NCI-H128 (cell line): ENCODE measurements around the gene SLC1A3.
"Not testable (repeated sequence)": the region's sequence is repeated elsewhere in the genome, so short reads cannot be mapped to it uniquely, and the experiment has no call there.

Experiments
- DNase-seq: peaks from one replicate; lab custom pipeline; 2025; ENCODE audit not compliant: unreplicated experiment; lab: John Stamatoyannopoulos, UW

SLC1A3 gene

DNA sequence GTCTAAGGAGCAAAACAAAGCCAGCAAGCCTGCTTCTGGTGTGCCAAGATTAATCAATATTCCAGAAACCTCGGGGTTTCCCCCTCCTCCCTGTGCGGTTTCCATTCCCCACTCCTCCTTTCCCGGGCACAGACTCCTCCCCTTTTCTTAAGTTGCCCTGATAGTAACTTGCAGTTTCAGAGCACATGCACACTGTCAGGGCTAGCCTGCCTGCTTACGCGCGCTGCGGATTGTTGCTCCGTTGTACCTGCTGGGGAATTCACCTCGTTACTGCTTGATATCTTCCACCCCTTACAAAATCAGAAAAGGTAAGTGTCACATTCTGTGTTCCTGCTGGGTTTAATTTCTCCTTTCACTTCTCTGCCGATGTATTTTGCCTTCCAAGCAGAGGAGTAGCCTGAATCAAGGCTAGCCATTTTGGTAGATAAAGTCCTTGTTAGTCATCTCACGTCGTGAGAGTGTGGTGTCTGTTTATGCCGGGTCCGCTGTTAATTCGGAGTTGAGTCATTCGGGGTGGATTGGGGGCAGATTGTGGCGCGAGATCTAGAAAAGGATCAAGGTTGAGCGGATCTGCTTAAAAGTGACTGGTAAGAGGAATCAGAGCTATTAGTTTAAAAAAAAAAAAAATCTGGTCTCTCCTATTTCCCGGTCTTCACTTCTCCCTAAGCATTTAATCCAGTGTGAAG lies at the start of gene SLC1A3:
Gene SLC1A3, plus strand, starts transcription at position 179 of the 686 bp plus-strand sequence. CDS start 1,818 bp downstream, outside the sequence.
- DNase-seq, result no peak

GRCh38 chr5:36558641-36559040 lies 47.8 kb upstream of the SLC1A3 start:
- DNase-seq, result no peak

- no peak for DNase-seq
Measured at GRCh38 chr5:36561601-36562000, 44.8 kb upstream of the SLC1A3 start.

DNA sequence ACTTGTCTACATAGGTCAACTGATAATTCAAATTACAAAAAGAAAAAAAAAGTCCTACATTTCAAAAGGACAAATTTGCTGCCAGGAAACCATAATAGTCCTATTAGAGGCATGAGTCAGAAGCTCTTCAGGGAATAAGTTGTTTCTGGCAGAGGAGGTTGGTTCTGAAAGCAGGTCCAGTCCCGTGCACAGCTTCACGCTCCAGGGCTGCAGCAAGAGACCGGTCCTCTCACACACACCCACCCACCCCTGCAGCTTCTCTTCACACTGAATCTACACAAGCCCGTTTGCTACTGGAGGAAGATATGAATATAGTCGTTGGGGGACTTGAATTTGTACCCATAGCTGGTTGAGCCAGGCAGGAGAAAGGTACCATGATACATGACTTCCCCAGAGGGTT lies 36.9 kb upstream of the SLC1A3 start:
- DNase-seq, result no peak

DNA sequence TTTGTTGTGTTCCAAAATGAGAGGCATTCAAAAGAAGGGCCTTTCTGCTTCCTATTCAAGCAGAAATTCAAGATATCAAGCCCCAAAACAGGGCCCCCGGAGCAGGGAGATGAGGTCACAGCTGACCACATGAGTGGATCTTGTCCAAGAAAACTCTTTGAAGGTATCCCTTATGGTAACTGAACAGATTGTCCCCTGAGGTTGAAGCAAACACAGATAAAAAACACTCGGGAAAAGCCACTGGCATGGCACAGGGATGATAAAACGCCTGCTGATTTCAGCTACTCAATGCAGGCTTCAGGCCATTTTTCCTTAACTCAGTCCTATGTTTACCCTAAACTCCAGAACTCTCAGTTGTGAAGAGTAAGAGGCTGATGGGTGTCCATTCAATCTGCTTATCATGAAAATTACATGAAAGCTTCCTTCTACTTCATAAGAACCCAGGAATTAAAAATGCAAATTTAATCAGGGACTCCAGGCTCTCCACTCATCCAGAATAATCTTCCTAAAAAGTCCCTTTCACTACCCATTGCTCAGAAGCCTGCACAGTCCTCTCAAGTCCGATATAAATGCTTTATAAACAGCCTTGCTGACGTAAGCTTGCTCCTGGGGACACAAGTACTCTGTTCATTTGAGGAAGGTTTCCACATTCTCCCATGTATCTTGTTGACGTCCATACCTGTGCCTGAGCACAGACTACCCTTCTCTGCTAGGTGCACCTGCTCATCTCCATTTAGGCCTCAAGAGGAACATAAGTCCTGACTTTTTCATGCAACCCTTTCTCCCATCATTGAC lies 35.9 kb upstream of the SLC1A3 start:
- DNase-seq, result no peak

GRCh38 chr5:36571401-36572042 lies 34.9 kb upstream of the SLC1A3 start:
- no peak for DNase-seq

DNA sequence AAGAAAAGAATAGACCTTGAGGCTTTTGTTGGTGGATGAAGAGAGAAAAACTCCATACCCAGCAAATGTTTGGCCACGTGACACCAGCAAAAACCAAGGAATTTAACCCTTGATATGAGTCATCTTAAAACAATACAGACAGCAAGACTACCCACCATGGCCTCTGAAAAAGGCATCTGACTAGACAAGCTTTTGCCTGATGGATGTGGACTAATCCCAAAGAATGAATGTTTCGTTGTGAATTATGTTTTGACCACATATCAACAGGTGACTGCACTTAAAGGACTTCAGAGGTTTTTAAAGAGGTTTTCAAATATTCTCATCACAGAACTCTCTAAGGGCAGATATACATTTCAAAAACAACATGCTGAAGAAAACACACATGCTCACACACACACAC lies 33.0 kb upstream of the SLC1A3 start:
- no peak for DNase-seq

DNA sequence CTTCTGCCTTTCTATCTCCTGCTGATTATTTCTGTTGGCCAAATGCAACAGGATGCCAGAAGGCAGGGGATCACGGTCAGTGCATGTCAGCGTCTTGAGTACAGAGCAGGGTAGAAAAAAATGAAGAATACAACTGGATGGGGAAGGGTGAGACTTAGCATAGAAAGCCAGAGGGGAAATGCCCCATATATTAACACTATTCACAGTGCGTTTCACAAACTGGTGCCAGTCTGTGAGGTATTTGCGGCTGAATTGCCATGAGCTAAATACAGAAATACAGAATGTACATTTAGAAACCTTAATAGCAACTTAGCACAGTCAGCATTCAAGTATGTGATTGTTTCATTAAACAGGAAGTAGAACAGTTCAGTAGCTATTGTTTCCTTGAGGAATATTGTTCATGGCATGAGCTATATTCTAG lies 31.0 kb upstream of the SLC1A3 start:
- no peak for DNase-seq

DNA sequence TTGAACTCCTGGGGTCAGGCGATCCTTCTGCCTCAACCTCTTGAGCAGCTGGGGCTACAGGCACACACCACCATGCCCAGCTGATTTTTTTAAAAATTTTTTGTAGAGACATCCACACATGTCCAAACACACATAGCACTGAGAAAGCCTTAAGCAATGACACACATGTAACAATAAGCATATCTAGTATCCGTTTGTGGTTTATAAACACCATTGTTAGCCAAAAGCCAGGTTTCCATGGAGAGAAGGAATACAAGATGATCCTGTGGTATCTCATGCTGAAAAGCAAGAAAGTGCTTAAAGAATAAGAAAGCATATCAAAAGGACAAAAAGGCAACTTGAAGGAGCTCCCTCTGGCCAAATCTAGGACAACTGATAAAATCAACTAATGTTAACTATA lies 29.7 kb upstream of the SLC1A3 start:
- DNase-seq, result no peak

DNA sequence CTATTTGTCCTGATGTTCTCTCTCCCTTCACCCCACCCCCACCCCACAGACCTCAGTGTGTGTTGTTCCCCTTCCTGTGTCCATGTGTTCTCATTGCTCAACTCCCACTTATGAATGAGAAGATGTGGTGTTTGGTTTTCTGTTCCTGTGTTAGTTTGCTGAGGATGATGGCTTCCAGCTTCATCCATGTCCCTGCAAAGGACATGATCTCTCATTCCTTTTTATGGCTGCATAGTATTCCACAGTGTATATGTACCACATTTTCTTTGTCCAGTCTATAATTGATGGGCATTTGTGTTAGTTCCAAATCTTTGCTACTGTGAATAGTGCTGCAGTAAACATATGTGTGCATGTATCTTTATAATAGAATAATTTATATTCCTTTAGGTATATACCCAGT lies 26.5 kb upstream of the SLC1A3 start:
- DNase-seq, result not testable (repeated sequence)

- DNase-seq, result no peak
Measured at GRCh38 chr5:36581070-36581469, 25.3 kb upstream of the SLC1A3 start.

DNA sequence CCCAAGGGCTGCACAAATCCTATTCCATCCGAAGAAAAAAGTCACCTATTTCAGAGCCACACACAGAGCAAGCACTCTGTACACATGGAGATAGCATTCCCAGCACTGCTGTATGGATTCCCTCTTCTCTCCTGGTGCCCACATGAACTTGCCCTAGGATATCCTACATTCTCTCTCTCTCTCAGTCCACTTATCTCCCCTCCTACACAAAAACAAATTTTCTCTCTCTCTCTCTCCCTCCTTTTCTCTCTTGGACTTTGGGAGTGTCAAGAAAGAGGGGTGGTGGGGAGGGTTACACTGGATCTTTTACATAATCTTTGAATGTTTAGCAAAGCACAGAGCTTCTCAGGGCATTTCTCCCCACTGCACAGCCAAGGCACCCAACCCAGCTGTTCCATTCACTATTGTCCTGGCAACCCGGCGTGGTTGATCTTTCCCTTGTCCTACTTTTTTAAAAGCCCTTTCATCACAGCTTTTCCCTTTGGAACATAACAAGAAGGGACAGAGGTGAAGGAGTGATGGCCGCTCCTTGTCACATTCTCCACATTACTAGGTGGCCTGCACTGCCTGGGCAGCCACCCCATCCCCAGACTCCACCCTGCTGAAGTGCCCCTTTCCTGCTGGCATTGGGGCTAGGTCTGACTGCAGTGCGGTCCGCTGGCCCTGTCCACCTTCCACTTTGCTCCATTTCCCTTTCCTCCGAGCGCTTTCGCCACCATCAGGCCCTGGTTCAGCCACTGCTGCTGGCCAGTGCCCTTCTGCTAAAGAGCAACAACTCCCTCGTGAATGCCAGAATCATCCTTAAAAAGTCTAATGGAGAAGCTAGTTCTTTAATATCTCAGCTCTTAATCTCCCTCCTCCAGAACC lies 22.2 kb upstream of the SLC1A3 start:
- no peak for DNase-seq

DNA sequence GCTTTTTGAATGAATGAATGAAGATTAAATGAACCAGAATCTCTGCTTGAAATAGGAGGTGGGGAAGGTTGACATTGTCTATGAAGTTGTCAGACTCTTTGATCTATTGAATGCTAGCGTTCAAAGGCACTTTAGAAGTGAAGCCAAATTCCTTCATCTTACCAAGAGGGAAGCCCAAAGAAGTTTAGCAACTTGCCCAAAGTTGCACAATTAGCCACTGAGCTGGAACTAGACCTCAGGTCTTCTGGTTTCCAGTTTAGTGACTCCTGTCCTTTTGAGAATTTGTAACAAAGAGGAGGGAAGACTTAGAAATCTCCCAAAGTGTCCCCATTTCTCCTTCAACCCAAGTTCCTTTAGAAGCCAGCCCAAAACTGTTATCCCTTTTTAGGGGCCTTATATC lies 20.7 kb upstream of the SLC1A3 start:
- no peak for DNase-seq

- no peak for DNase-seq
Measured at GRCh38 chr5:36587354-36587753, 19.1 kb upstream of the SLC1A3 start.

- DNase-seq, result not testable (repeated sequence)
Measured at GRCh38 chr5:36589735-36590134, 16.7 kb upstream of the SLC1A3 start.

DNA sequence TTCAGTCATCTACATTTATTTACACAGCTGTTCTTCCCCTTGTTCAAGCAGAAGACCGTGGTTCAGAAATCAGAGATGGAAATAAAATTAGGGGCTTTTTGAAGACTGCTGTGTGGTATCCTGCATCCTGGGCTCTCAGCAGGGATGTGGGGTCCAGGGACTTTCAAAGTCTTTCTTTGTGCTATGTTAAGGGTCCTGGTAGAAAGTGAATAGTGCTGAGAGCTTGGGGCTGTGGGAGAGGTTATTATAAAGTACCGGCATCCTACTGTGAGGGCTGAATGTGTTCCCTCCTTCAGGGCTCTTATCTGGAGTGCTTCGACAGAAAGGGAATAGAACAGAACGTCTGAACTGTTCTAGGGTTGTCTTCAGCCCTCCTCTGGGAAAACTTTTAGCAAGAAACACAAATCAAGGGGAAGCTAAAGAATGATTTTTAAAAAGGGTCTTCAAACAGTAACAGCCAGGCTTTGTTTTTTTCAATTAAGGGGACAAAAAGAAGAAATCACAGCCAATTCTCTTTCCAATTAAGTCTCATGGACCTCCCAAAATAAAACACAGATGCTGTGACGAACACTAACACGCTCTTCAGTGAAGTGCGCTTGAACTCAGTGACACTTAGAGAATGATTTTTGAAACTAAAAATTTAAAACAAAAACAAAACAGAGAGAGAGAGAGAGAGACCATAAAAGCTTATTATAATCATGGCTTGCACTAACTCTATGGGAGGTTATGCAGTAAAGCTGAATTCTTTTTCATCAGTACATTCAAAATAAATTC lies 15.7 kb upstream of the SLC1A3 start:
- peak; percentile 70 for DNase-seq

DNA sequence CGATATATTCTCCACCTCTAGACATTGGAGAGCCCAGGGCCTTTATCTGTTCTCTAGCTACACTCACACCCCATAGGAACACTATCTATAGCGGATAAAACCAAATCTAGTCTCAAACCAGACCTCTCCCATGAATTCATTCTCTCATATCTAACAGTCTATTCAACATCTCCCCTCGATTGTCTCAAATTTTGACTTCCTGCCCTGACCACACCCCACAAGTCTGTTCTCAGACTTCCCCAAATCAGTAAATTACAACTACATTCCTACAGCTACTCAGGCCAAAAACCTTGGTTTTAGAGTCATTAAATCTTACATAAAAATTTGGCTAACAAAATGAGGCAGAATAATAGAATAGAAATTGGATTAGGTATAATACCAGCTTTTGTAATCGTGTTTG lies 12.5 kb upstream of the SLC1A3 start:
- no peak for DNase-seq

GRCh38 chr5:36596247-36596646 lies 10.2 kb upstream of the SLC1A3 start:
- no peak for DNase-seq

GRCh38 chr5:36596756-36597155 lies 9.7 kb upstream of the SLC1A3 start:
- DNase-seq, result no peak

DNA sequence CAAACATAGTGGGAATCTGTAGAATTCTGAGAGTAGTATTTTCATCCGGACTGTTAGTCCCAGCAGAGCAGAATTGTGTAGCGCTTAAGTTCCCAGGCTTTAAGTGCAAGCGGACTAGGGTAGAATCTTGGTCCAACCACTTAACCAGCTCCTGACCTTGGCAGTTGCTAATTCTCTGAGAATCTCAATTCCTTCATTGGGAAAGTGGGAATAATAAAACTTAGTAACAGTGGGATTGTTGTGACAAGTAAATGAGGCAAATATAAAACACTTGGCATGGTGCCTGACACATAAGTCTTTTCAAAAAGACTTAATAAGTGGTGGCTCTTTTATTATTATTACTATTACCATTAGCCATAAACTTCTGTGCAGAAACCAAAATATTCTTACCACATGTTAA lies 8.4 kb upstream of the SLC1A3 start:
- no peak for DNase-seq
